ENCODE data around the gene GARS1.
"Not testable (repeated sequence)": the region's sequence is repeated elsewhere in the genome, so short reads cannot be mapped to it uniquely, and the experiment has no call there.

Gene GARS1

DNA sequence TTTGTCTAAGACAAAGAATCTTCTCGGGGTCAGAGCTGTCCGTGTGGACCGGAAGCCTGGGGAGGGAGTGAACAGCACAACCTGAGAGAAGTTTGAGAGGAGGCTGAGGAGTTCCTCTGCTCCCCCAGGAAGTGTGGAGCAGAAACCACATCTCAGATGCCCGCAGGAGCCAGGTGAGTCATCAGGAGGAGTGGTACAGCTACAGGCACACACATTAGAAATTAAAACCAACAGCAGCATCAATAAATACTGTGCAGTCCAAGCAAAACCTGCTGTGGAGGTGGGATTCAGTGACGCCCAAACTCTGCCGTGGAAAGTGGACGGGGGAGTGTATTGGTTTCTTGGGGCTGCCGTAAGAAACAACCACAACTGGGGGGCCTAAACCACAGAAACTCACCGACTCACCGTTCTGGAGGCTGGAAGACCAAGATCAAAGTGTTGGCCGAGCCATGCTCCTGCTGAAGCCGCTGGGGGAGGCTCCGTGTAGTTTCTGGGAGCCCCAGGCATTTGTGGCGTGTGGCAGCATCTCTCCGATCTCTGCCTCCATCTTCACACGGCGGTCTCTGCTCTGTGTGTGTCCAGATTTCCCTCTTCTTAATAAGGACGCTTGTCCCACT is 31.2 kb upstream of the GARS1 start:
- no peak overlapping the region for H3K4me3 Mint-ChIP-seq
- H3K27ac Mint-ChIP-seq, result no peak overlapping the region
- H3K9me3 Mint-ChIP-seq, result no peaks in the 10 kb centered on the region
- H3K36me3 Mint-ChIP-seq, result peaks cover 49% of the 10 kb centered on the region
- peaks cover 6% of the 10 kb centered on the region for H3K4me1 Mint-ChIP-seq
- no peaks in the 10 kb centered on the region for H3K27me3 Mint-ChIP-seq
- ATAC-seq, result no peak

DNA sequence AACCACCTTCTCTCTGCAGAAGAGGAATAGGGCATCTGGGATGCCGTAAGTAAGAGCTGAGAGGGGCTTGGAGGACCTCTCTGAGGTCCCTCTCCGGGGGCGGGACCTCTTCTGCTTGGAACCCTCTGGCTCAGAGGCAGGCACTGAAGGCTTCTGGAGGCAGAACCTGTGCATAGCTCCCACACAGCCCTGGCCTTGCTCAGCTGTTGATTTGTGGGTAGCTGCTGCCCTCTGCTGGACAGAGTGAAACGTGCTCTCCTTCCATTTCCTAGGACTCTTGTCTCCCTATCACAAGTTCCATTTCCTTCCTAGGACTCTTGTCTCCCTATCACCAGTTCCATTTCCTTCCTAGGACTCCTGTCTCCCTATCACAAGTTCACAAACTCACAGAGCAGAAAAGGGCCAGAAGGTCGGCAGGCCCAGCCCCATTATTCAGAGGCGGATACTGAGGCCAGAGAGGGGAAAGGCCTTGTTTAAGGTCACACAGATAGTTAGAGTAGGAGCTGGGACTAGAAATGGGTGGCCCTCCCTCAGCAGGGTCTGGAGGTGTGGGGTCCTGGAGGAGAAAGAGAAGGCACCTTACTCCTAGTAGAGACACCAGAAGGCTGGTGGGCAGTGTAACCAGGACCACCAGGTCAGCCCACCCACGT is 30.3 kb upstream of the GARS1 start:
- Mint-ChIP-seq H3K9me3 (no peaks in the 10 kb centered on the region), H3K4me1 (peaks cover 6% of the 10 kb centered on the region), H3K4me3 (no peak overlapping the region), H3K36me3 (peaks cover 55% of the 10 kb centered on the region), H3K27ac (no peak overlapping the region), H3K27me3 (no peaks in the 10 kb centered on the region)
- peak; percentile 88 for ATAC-seq

DNA sequence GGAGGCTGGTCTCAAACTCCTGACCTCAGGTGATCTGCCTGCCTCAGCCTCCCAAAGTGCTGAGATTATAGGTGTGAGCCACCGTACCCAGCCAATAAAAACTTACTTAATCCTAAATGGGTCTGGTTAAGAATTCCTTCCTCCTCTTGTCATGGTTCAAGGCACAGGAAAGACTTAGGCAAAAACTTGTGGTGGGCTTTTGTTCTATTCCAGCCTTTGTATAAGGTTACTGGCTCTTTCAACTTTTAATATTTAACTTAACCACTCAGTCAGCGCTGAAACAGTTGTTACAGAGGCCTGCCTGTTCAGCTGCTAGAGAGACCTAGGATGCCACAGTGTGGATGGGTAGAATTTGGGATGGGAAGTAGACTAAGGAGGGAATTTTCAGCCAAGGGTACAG is 28.1 kb upstream of the GARS1 start:
- no peaks in the 10 kb centered on the region for H3K27me3 Mint-ChIP-seq
- no peak overlapping the region for H3K4me3 Mint-ChIP-seq
- H3K27ac Mint-ChIP-seq, result no peak overlapping the region
- peaks cover 57% of the 10 kb centered on the region for H3K36me3 Mint-ChIP-seq
- no peaks in the 10 kb centered on the region for H3K9me3 Mint-ChIP-seq
- H3K4me1 Mint-ChIP-seq, result peaks cover 6% of the 10 kb centered on the region
- no peak for ATAC-seq

DNA sequence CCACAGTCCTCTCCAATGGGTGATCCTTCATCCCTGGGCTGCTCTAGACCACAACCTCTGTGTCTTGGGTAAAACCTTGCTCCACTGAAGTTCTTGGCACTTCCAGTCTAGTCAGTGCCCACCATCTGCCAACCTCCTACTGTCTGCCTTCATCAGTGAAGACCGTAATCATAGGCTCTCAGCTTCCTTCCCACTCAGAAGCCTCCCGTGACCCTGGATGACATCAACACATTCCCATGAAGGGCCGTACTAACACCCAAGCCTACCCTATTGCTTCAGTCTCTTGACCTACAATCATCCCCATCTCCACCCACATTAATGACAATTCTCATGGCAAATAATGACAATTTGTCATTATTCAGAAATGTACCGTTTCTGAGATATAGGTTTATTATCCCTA is 27.6 kb upstream of the GARS1 start:
- no peak for ATAC-seq
- peaks cover 53% of the 10 kb centered on the region for H3K36me3 Mint-ChIP-seq
- no peaks in the 10 kb centered on the region for H3K27me3 Mint-ChIP-seq
- H3K27ac Mint-ChIP-seq, result no peak overlapping the region
- H3K4me3 Mint-ChIP-seq, result no peak overlapping the region
- no peaks in the 10 kb centered on the region for H3K9me3 Mint-ChIP-seq
- peaks cover 6% of the 10 kb centered on the region for H3K4me1 Mint-ChIP-seq

DNA sequence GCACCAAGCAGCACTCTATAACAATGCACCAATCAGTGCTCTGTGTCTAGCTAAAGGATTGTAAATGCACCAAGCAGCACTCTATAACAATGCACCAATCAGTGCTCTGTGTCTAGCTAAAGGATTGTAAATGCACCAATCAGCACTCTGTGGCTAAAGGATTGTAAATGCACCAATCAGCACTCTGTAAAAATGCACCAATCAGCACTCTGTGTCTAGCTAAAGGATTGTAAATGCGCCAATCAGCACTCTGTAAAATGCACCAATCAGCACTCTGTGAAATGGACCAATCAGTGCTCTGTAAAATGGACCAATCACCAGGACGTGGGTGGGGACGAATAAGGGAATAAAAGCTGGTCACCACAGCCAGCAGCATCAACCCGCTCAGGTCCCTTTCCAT is 24.4 kb upstream of the GARS1 start:
- not testable (repeated sequence) for H3K27ac Mint-ChIP-seq, ATAC-seq, H3K4me1 Mint-ChIP-seq, H3K27me3 Mint-ChIP-seq, H3K4me3 Mint-ChIP-seq, H3K9me3 Mint-ChIP-seq
- peaks cover 52% of the 10 kb centered on the region for H3K36me3 Mint-ChIP-seq

DNA sequence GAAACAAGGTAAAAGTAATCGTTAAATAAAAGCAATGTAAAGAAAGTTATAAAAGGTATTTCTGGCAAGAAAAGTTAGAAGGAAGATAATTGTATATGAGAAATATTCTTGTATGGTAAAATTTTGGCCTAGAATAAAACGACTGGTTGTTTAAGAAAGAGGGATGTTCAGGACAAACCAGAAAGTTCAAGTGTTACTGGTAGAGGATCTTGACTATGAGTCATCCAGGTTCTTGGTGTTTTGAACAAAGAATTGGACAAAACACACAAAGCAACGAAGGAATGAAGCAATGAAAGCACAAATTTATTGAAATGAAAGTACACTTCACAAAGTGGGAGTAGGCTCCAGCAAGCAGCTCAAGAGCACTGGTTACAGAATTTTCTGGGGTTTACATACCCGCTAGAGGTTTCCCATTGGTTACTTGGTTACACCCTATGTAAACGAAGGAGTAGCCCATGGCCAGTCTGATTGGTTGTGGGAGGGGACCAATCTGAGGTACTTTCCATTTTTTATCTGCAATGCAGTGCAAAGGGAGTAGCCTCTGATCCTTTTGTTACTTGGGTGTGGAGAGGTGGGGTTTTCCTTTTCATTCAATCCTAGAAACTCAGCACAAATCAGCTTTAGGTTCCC is 22.4 kb upstream of the GARS1 start:
- H3K27me3 Mint-ChIP-seq, result no peaks in the 10 kb centered on the region
- no peak overlapping the region for H3K27ac Mint-ChIP-seq
- no peaks in the 10 kb centered on the region for H3K4me1 Mint-ChIP-seq
- H3K4me3 Mint-ChIP-seq, result no peak overlapping the region
- ATAC-seq, result no peak
- H3K9me3 Mint-ChIP-seq, result peaks cover 9% of the 10 kb centered on the region
- peaks cover 61% of the 10 kb centered on the region for H3K36me3 Mint-ChIP-seq

DNA sequence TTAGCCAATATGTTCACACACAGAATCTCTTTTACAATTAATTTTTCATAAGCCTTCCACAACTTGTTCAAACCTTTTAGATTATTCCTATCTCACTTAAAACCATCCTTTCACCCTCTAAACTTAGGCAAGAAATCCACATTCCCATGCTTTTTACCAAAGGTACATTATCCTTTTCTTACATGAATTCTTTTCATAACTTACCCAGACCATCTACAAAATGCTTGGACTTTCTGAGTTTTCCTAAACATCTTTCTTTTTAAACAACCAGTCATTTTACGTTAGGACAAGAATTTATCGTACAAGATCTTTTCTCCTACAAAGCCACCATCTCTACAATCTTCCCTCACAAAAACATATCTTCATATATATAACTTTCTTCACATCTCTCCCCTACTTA is 18.8 kb upstream of the GARS1 start:
- Mint-ChIP-seq H3K27ac (no peak overlapping the region), H3K4me3 (no peak overlapping the region), H3K36me3 (peaks cover 65% of the 10 kb centered on the region)

DNA sequence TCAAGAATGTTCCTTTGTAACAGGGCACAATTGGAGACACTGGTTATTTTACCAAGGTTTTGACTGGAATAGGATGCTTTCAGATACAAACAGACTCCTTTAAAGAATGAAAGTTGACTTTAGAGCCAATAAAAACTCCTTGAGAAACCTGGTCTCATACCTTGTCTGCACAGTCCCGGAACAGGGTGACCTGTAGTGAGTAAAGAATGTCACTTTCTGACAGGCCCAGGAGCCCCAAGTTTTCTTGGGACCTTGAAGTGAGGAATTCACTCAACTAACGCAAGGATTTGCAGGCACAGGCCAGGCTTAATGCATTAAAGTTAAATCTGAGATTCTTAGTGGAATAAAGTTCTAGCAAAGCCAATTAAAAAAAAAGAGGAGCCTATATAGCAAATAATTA is 11.5 kb upstream of the GARS1 start:
- H3K27ac Mint-ChIP-seq, result no peak overlapping the region
- peaks cover 54% of the 10 kb centered on the region for H3K36me3 Mint-ChIP-seq
- H3K9me3 Mint-ChIP-seq, result no peaks in the 10 kb centered on the region
- ATAC-seq, result no peak
- H3K4me1 Mint-ChIP-seq, result peaks cover 5% of the 10 kb centered on the region
- H3K27me3 Mint-ChIP-seq, result no peaks in the 10 kb centered on the region
- no peak overlapping the region for H3K4me3 Mint-ChIP-seq

More for the DNA sequence above, 18.8 kb upstream of the GARS1 start:
- peaks cover 9% of the 10 kb centered on the region for H3K9me3 Mint-ChIP-seq
- H3K4me1 Mint-ChIP-seq, result no peaks in the 10 kb centered on the region
- ATAC-seq, result no peak
- H3K27me3 Mint-ChIP-seq, result no peaks in the 10 kb centered on the region

DNA sequence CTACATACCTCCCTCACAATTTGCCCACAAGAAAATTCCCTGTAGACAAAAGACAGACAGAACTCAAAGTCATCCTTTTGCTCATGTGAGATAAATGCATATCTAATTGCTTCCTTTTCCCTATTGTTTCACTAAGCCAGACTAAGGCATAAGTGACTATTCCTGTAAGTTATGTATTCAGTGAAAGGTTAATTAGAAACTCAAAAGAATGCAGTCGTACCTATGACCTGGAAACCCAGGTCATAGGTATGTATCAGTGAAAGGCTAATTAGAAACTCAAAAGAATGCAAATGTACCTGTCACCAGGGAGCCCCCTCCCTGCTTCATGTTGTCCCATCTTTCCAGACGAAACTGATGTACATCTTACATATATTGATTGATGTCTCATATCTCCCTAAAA is 10.3 kb upstream of the GARS1 start:
- Mint-ChIP-seq H3K36me3 (peaks cover 52% of the 10 kb centered on the region), H3K27ac (no peak overlapping the region), H3K4me1 (peaks cover 13% of the 10 kb centered on the region), H3K9me3 (no peaks in the 10 kb centered on the region), H3K27me3 (no peaks in the 10 kb centered on the region), H3K4me3 (no peak overlapping the region)
- no peak for ATAC-seq

DNA sequence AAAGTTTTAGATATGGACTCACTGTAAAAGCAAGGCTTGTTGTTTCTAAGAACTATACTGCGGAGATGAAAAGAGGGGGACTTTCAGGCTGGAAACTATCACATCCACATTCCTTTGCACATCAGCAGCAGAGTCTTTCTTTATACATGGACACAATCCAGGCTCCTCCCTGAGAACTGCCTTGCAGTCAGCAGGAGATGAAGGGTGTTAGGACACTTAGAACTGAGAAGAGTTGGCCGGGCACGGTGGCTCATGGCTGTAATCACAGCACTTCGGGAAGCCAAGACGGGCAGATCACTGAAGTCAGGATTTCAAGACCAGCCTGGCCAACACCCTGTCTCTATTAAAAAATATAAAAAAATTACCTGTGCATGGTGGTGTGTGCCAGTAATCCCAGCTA is 9.7 kb upstream of the GARS1 start:
- Mint-ChIP-seq H3K36me3 (peaks cover 54% of the 10 kb centered on the region), H3K4me1 (peaks cover 18% of the 10 kb centered on the region), H3K27ac (no peak overlapping the region), H3K27me3 (no peaks in the 10 kb centered on the region), H3K9me3 (no peaks in the 10 kb centered on the region), H3K4me3 (no peak overlapping the region)
- ATAC-seq, result no peak

DNA sequence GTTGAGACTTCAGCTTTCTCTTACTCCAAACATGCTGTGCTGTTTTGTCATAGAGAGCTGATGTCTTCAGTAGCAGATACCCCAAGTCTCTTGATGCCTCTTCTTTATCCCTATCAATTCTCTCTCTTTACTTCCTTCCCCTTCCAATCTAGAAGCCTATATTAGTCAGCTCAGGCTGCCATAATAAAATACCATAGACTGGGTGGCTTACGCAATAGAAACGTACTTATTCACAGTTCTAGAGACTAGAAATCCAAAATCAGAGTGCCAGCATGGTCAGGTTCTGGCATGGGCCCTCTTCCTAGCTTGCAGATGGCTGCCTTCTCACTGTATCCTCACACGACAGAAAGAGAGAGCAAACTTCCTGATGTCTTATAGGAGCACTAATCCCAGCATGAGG is 9.0 kb upstream of the GARS1 start:
- Mint-ChIP-seq H3K9me3 (no peaks in the 10 kb centered on the region), H3K27ac (no peak overlapping the region), H3K4me3 (no peak overlapping the region), H3K36me3 (peaks cover 47% of the 10 kb centered on the region), H3K4me1 (peaks cover 20% of the 10 kb centered on the region), H3K27me3 (no peaks in the 10 kb centered on the region)
- ATAC-seq, result no peak

DNA sequence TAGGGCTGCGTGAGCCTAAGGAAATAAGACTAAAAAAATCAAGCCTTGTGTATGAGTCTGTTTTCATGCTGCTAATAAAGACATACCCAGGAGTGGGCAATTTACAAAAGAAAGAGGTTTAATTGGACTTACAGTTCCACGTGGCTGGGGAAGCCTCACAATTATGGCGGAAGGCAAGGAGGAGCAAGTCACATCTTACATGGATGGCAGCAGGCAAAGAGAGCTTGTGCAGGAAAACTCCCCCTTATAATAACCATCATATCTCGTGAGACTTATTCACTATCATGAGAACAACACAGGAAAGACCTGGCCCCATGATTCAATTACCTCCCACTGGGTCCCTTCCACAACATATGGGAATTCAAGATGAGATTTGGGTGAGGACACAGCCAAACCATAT is 7.1 kb upstream of the GARS1 start:
- not testable (repeated sequence) for H3K4me3 Mint-ChIP-seq, H3K27ac Mint-ChIP-seq, ATAC-seq, H3K27me3 Mint-ChIP-seq, H3K9me3 Mint-ChIP-seq
- Mint-ChIP-seq H3K36me3 (peaks cover 42% of the 10 kb centered on the region), H3K4me1 (peaks cover 35% of the 10 kb centered on the region)

DNA sequence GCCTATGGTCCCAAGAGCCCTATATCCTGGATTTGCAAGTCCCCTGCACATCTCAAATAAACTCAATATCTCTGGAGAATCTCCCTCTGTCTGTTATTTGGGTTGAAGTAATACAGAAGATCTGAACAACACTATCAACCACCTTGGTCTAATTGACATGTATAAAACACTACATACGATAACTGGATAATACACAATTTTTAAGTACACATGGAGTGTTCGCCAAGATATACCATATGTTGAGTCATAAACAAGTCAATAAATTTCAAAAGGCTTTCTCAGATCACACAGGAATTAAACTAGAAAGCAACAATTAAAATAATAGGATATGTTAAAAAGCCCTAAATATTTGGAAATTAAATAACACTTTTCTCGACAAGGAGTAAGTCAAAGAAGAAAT is 5.6 kb upstream of the GARS1 start:
- Mint-ChIP-seq H3K4me1 (peaks cover 50% of the 10 kb centered on the region), H3K9me3 (no peaks in the 10 kb centered on the region), H3K4me3 (no peak overlapping the region), H3K27me3 (no peaks in the 10 kb centered on the region), H3K27ac (peak overlapping the region; percentile 14), H3K36me3 (peaks cover 30% of the 10 kb centered on the region)
- ATAC-seq, result no peak

DNA sequence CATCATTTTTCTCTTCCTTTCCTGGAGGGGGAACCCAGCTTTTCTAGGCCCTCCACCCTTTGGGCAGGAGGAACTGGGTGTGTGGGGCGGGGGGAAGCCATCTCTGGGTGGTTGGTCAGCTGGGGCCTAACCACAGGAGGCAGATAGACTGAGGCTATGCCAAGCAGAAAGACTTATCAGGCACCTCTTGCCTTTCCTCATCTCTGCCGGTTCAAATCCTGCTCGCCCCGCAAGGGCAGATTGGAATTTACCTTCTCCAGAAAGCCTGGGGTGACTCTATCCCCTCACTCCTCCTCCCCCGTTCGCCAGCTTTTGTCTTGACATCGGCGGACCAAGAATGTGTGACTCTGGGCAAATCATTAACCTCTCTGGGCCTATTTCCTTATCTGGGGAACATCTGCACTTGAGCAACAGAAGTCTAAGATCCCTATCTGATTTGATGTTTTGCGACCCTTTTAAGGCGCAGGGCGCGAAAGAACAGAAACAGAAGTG is 584 bp upstream of the GARS1 start:
- Mint-ChIP-seq H3K36me3 (peaks cover 20% of the 10 kb centered on the region), H3K9me3 (no peaks in the 10 kb centered on the region), H3K4me3 (peak overlapping the region; percentile 93), H3K27ac (peak overlapping the region; percentile 92), H3K4me1 (peaks cover 58% of the 10 kb centered on the region), H3K27me3 (no peaks in the 10 kb centered on the region)
- peak; percentile 71 for ATAC-seq

DNA sequence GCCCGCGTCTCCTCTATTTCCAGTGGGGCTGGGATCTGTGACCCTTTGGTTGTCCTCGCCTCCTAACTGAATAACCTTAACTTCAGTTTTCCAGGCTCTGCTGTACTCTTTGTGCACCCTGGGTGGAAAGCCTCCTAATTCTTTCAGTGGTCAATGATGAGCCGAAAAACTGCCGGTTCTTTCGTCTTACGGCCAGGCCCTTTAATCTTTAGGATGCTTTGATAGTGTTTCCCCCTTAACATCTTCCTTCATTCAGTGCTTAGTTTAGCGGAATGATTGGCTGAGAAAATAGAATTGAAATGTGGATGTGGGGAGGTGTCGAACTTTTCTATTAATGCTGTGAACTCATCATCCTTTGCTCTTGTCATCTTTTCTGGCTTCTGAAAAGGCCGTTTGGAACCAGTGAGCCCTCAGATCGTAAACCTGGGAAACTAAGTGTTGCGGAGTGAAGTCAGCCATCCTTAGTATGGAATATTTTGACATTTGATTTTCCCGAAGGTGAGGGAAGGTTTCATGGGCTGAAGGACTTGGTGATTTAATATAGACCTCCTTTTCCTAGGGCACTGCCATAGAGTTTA is 847 bp downstream of the GARS1 start:
- Mint-ChIP-seq H3K36me3 (peaks cover 18% of the 10 kb centered on the region), H3K4me3 (peak overlapping the region; percentile 93), H3K9me3 (no peaks in the 10 kb centered on the region), H3K27me3 (no peaks in the 10 kb centered on the region), H3K4me1 (peaks cover 48% of the 10 kb centered on the region), H3K27ac (peak overlapping the region; percentile 92)
- ATAC-seq, result no peak
